Liver (tissue), 9 donors: ENCODE measurements around the gene FCN3. TPM values are rescaled to one million over a fixed set of nuclear protein-coding genes. Genes with fewer than 3 reads are reported as not detected.

ENCODE experiments used
- DNase-seq: peaks from one replicate; pipeline ENCODE4 v3.0.0-alpha.2; 2017; ENCODE audit warnings: low spot score
- H3K27ac ChIP-seq, 2 donors: one replicate each; pipeline ENCODE4 v1.7.0; 2013; ENCODE audit warnings: inconsistent platforms in 2 of 2, low read length in 2 of 2, control low read depth in 1 of 2, low read depth in 1 of 2, mild to moderate bottlenecking in 1 of 2
- H3K27me3 ChIP-seq, 4 donors: one replicate each; pipeline versions ENCODE4 v1.6.1 to v1.7.0; 2013; ENCODE audit warnings: low read length in 3 of 4, inconsistent platforms in 1 of 4, mild to moderate bottlenecking in 1 of 4, moderate library complexity in 1 of 4; ENCODE audit not compliant: control insufficient read depth in 4 of 4, insufficient read depth in 4 of 4
- H3K36me3 ChIP-seq, 4 donors: one replicate each; pipeline versions ENCODE4 v1.6.1 to v1.7.0; 2013; ENCODE audit warnings: low read length in 3 of 4, mild to moderate bottlenecking in 3 of 4, low read depth in 1 of 4, moderate library complexity in 1 of 4; ENCODE audit not compliant: control insufficient read depth in 4 of 4, insufficient read depth in 3 of 4
- H3K4me1 ChIP-seq, 4 donors: one replicate each; pipeline versions ENCODE4 v1.6.1 to v1.7.0; 2013; ENCODE audit warnings: low read length in 3 of 4, mild to moderate bottlenecking in 3 of 4, moderate library complexity in 1 of 4; ENCODE audit not compliant: control insufficient read depth in 4 of 4, insufficient read depth in 4 of 4
- H3K4me3 ChIP-seq, 3 donors: one replicate each; pipeline versions ENCODE4 v1.6.1 to v1.7.0; 2013; ENCODE audit warnings: low read length in 3 of 3, control low read depth in 1 of 3, low read depth in 1 of 3, mild to moderate bottlenecking in 1 of 3
- H3K9ac ChIP-seq, 2 donors: one replicate each; pipeline ENCODE4 v1.7.0; 2013; ENCODE audit warnings: low read length in 2 of 2, mild to moderate bottlenecking in 2 of 2, moderate library complexity in 2 of 2, control low read depth in 1 of 2, low read depth in 1 of 2
- H3K9me3 ChIP-seq, 4 donors: one replicate each; pipeline versions ENCODE4 v1.6.1 to v1.7.0; 2013; ENCODE audit warnings: low read length in 3 of 4; ENCODE audit not compliant: control insufficient read depth in 4 of 4
- ATF3 ChIP-seq: IDR thresholded peaks from 2 replicates; pipeline ENCODE4 v1.6.1; 2016; ENCODE audit warnings: antibody characterized with exemption
- CTCF ChIP-seq: fragments of 150-350 bp; IDR thresholded peaks from 2 replicates; pipeline ENCODE4 v1.5.1; 2017; ENCODE audit warnings: improper control_type of control experiment, low read depth, low read length; ENCODE audit not compliant: missing input control
- EGR1 ChIP-seq, 2 donors: IDR thresholded peaks; 2 replicates each; pipeline ENCODE4 v1.6.1; 2016 to 2018; ENCODE audit warnings: antibody characterized with exemption in 2 of 2, low read depth in 2 of 2
- FOXA1 ChIP-seq: IDR thresholded peaks from 2 replicates; pipeline ENCODE4 v1.6.1; 2016; ENCODE audit warnings: antibody characterized with exemption
- FOXA2 ChIP-seq: IDR thresholded peaks from 2 replicates; pipeline ENCODE4 v1.6.1; 2016; ENCODE audit warnings: antibody characterized with exemption
- GABPA ChIP-seq, 2 donors: IDR thresholded peaks in 1 of 2; conservative IDR thresholded peaks in 1 of 2; 2 replicates each; pipeline ENCODE4 v1.6.1; 2016; ENCODE audit warnings: antibody characterized with exemption in 2 of 2, mild to moderate bottlenecking in 1 of 2, moderate library complexity in 1 of 2
- HNF4A ChIP-seq, 2 donors: conservative IDR thresholded peaks; 2 replicates each; pipeline ENCODE4 v1.6.1; 2016; ENCODE audit warnings: antibody characterized with exemption in 2 of 2, mild to moderate bottlenecking in 2 of 2
- HNF4G ChIP-seq: IDR thresholded peaks from 2 replicates; pipeline ENCODE4 v1.6.1; 2016; ENCODE audit warnings: antibody characterized with exemption
- JUND ChIP-seq, 2 donors: IDR thresholded peaks; 2 replicates each; pipeline ENCODE4 v1.6.1; 2016; ENCODE audit warnings: antibody characterized with exemption in 2 of 2
- NR2F2 ChIP-seq: IDR thresholded peaks from 2 replicates; pipeline ENCODE4 v1.6.1; 2016; ENCODE audit warnings: antibody characterized with exemption
- RAD21 ChIP-seq, 2 donors: IDR thresholded peaks; 2 replicates each; pipeline ENCODE4 v1.6.1; 2016; ENCODE audit warnings: antibody characterized with exemption in 2 of 2, mild to moderate bottlenecking in 2 of 2
- RXRA ChIP-seq, 2 donors: IDR thresholded peaks; 2 replicates each; pipeline ENCODE4 v1.6.1; 2017 to 2018; ENCODE audit warnings: antibody characterized with exemption in 2 of 2, mild to moderate bottlenecking in 1 of 2
- SP1 ChIP-seq: IDR thresholded peaks from 2 replicates; pipeline ENCODE4 v1.6.1; 2018; ENCODE audit warnings: antibody characterized with exemption, mild to moderate bottlenecking
- TAF1 ChIP-seq: conservative IDR thresholded peaks from 2 replicates; pipeline ENCODE4 v1.6.1; 2016; ENCODE audit warnings: antibody characterized with exemption, mild to moderate bottlenecking
- YY1 ChIP-seq: IDR thresholded peaks from 2 replicates; pipeline ENCODE4 v1.6.1; 2016; ENCODE audit warnings: antibody characterized with exemption, mild to moderate bottlenecking
- ZBTB33 ChIP-seq: IDR thresholded peaks from 2 replicates; pipeline ENCODE4 v1.6.1; 2016; ENCODE audit warnings: antibody characterized with exemption
- WGBS: extraction: QIAGEN DNeasy Blood & Tissue Kit; methylation state at CpG from one replicate; pipeline ENCODE4 v1.1.7; 2013; 5-methylcytosine and 5-hydroxymethylcytosine counted together
- polyA plus RNA-seq, 2 donors: library from polyadenylated mRNA; stranded (reverse) in 1 of 2; unstranded in 1 of 2; fragments of 200-250 nt in 1 of 2; fragments of >200 nt in 1 of 2; fragmentation: Nextera tagmentation in 1 of 2; extraction: Ambion mirVana in 1 of 2; gene quantifications; one replicate each; pipeline versions ENCODE4 v1.2.1 to v1.2.3, GENCODE V29; 2013 to 2015
- total RNA-seq, 2 donors: library from RNA; depleted of rRNA; stranded (reverse); fragments of >200 nt; gene quantifications; one replicate each; pipeline ENCODE4 v1.2.3, GENCODE V29; 2014
- TF ChIP-seq, protein P1 (sequence below): IDR thresholded peaks from 2 replicates; pipeline ENCODE4 v1.6.1; 2016; ENCODE audit warnings: antibody characterized with exemption, mild to moderate bottlenecking
- TF ChIP-seq, protein P2 (sequence below): IDR thresholded peaks from 2 replicates; pipeline ENCODE4 v1.6.1; 2016; ENCODE audit warnings: antibody characterized with exemption
- donor health status: healthy.
- donor health status: healthy.
- donor health status: healthy.
- donor health status: healthy.
- donor health status: healthy.

The FCN3 gene
- total and polyA plus RNA-seq, 4 donors = 87.3 to 310 (median 137) TPM

DNA sequence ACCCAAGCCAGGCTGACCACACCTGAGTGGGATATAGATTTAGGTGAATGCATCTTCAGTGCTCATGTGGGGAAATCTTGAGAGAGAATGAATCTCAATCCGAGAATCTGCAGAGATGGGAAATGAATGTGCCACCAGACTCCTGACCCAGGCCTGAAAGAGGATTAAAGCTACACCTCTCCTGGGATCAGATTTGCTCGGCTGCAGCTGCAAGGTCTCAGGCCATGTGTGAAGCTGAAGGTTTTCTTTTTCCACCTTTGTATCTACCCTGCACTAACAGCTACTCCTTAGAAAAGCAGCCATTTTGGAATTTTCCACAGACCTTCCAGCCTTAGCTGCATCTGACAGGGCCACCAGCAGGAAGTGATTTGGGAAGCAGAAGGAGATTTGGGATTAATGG, 36.1 kb upstream of the FCN3 start:
- Histone ChIP-seq H3K27ac (no peak overlapping the region), H3K27me3 (no peaks in the 10 kb centered on the region), H3K9ac (no peak overlapping the region), H3K4me1 (peaks cover 0 to 8% (median 4%) of the 10 kb centered on the region in 4 donors), H3K4me3 (no peak overlapping the region), H3K36me3 (peaks cover 6 to 70% (median 46%) of the 10 kb centered on the region in 4 donors), H3K9me3 (no peaks in the 10 kb centered on the region)
- TF ChIP-seq CTCF = no peak
- TF ChIP-seq SP1 = no peak
- no peak for TF ChIP-seq FOXA1
- no peak for TF ChIP-seq RXRA (IDR thresholded peaks at IDR 0.05)
- no peak for TF ChIP-seq NR2F2
- no peak for TF ChIP-seq YY1
- TF ChIP-seq GABPA (IDR thresholded peaks at IDR 0.05 in 1 of 2, conservative IDR thresholded peaks at IDR 0.05 in 1 of 2) = no peak
- TF ChIP-seq HNF4A (conservative IDR thresholded peaks at IDR 0.05) = no peak
- no peak for TF ChIP-seq TAF1
- TF ChIP-seq FOXA2 = no peak
- no peak for DNase-seq
- 93% methylated on average over 2 of the region's 2 CpGs for WGBS

DNA sequence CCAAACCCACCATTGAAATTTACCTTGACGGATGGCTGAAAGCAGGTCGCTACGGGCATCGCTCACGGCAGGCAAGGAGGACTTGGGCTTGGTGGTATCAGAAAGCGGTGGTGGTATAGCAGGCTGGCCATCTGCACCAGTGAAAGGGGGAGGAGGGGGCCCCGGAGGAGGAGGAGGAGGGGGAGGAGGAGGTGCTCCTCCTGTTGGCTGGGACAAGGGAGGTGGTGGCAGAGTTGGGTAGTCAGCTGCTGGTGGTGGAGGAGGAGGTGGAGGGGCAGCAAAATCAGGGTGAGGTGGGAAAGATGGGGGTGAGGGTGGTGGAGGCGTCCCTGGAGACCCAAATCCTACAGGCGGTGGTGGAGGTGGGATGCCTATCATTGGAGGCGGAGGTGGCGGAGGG, 35.0 kb upstream of the FCN3 start:
- no peak overlapping the region for H3K9ac ChIP-seq
- peaks cover 5 to 62% (median 37%) of the 10 kb centered on the region in 4 donors for H3K36me3 ChIP-seq
- no peaks in the 10 kb centered on the region for H3K27me3 ChIP-seq
- WGBS = 96% methylated on average over 11 of the region's 11 CpGs
- no peak for DNase-seq
- H3K4me1 ChIP-seq = peaks cover 0 to 8% (median 4%) of the 10 kb centered on the region in 4 donors
- no peaks in the 10 kb centered on the region for H3K9me3 ChIP-seq
- TF ChIP-seq HNF4A (conservative IDR thresholded peaks at IDR 0.05) (no peak), ATF3 (no peak), JUND (IDR thresholded peaks at IDR 0.05) (no peak), RXRA (IDR thresholded peaks at IDR 0.05) (no peak), FOXA1 (no peak), CTCF (no peak), TAF1 (no peak), GABPA (IDR thresholded peaks at IDR 0.05 in 1 of 2, conservative IDR thresholded peaks at IDR 0.05 in 1 of 2) (no peak), NR2F2 (no peak), FOXA2 (no peak), RAD21 (IDR thresholded peaks at IDR 0.05) (no peak), ZBTB33 (no peak), EGR1 (IDR thresholded peaks at IDR 0.05; ENCODE audit: low read depth in 2 of 2) (no peak), SP1 (no peak), HNF4G (no peak)
- TF ChIP-seq, protein P1, sequence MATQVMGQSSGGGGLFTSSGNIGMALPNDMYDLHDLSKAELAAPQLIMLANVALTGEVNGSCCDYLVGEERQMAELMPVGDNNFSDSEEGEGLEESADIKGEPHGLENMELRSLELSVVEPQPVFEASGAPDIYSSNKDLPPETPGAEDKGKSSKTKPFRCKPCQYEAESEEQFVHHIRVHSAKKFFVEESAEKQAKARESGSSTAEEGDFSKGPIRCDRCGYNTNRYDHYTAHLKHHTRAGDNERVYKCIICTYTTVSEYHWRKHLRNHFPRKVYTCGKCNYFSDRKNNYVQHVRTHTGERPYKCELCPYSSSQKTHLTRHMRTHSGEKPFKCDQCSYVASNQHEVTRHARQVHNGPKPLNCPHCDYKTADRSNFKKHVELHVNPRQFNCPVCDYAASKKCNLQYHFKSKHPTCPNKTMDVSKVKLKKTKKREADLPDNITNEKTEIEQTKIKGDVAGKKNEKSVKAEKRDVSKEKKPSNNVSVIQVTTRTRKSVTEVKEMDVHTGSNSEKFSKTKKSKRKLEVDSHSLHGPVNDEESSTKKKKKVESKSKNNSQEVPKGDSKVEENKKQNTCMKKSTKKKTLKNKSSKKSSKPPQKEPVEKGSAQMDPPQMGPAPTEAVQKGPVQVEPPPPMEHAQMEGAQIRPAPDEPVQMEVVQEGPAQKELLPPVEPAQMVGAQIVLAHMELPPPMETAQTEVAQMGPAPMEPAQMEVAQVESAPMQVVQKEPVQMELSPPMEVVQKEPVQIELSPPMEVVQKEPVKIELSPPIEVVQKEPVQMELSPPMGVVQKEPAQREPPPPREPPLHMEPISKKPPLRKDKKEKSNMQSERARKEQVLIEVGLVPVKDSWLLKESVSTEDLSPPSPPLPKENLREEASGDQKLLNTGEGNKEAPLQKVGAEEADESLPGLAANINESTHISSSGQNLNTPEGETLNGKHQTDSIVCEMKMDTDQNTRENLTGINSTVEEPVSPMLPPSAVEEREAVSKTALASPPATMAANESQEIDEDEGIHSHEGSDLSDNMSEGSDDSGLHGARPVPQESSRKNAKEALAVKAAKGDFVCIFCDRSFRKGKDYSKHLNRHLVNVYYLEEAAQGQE = no peak
- TF ChIP-seq, protein P2, sequence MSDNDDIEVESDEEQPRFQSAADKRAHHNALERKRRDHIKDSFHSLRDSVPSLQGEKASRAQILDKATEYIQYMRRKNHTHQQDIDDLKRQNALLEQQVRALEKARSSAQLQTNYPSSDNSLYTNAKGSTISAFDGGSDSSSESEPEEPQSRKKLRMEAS = no peak
- no peak overlapping the region for H3K4me3 ChIP-seq
- H3K27ac ChIP-seq = no peak overlapping the region
